ENCODE data around the gene SLC43A2.

DNA sequence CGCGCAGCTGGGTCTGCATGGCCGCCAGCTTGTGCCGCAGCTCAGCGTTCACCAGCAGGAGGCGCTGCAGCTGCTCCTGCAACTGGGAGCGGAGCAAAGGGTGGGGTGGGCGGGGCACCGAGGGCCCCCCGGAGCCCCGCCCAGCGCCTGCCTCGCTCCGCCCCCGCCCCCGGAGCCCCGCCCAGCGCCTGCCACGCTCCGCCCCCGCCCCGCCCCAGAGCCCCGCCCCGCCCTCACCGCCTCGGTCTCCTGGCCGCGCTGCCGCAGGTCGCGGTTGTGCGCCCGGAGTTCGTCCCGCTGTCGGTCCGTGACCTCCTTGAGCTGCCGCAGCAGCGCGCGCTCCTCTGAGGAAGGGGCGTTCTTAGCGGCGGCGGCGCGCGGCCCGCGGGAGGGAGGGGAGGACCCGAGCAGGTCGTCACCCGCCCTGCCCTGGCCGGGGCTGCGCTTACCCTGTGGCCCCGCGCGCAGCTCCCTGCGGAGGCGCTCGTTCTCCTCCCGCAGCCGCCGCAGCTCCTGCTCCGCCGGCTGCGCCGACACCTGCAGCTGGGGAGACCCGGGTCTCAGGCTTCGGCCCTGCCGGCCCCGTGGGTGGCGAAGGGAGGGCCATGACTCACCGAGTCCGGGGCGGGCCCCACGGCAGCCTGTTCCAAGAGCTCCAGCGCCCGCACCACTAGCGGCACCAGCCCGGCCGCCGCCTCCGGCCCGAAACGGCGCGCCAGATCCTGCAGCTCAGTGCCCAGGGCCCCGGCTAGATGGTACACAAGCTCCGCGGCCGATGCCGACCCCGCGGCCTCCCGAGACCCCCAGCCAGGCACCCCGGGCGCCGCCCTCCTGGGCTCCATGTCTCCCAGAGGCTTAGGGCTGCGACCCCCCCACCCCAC lies 20.6 kb upstream of the SLC43A2 start:
- TF ChIP-seq, protein P1, sequence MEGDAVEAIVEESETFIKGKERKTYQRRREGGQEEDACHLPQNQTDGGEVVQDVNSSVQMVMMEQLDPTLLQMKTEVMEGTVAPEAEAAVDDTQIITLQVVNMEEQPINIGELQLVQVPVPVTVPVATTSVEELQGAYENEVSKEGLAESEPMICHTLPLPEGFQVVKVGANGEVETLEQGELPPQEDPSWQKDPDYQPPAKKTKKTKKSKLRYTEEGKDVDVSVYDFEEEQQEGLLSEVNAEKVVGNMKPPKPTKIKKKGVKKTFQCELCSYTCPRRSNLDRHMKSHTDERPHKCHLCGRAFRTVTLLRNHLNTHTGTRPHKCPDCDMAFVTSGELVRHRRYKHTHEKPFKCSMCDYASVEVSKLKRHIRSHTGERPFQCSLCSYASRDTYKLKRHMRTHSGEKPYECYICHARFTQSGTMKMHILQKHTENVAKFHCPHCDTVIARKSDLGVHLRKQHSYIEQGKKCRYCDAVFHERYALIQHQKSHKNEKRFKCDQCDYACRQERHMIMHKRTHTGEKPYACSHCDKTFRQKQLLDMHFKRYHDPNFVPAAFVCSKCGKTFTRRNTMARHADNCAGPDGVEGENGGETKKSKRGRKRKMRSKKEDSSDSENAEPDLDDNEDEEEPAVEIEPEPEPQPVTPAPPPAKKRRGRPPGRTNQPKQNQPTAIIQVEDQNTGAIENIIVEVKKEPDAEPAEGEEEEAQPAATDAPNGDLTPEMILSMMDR (IDR thresholded peaks at IDR 0.05) = peak in 3 of 7 experiments; percentile 96 to 97 (median 96)
- TF ChIP-seq POLR2A (IDR thresholded peaks at IDR 0.05) = peak in 1 of 4 donors; percentile 52
- peak; percentile 7 to 94 (median 77) for TF ChIP-seq POLR2AphosphoS5 (IDR thresholded peaks at IDR 0.05)
- no peak for TF ChIP-seq EP300 (IDR thresholded peaks at IDR 0.05)

Measured in stomach (tissue), 4 donors.